CD4-positive, alpha-beta T cell treated with Interleukin-21 for 1 hour (primary cell): Measurements from ENCODE around the gene GDF9.

Experiments
- DNase-seq: peaks from one replicate; pipeline ENCODE4 v3.0.0-alpha.2; 2020

GDF9 gene

GRCh38 chr5:132834057-132834456 is 32.2 kb downstream of the GDF9 start:
- no peak for DNase-seq

DNA sequence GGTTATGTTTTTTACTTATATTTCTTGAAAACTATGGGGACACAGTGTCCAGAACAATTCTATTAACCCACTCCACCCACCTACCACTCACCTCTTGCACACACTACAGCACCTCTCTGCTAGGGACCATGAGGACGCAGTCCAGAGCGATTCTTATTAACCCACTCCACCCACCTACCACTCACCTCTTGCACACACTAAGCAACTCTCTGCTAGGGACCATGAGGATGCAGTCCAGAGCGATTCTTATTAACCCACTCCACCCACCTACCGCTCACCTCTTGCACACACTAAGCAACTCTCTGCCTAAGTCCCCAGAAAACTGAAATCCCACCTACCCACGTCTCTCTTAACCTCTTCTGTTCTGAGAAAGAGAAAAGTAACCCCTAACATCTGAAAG is 33.7 kb downstream of the GDF9 start:
- DNase-seq: no peak

DNA sequence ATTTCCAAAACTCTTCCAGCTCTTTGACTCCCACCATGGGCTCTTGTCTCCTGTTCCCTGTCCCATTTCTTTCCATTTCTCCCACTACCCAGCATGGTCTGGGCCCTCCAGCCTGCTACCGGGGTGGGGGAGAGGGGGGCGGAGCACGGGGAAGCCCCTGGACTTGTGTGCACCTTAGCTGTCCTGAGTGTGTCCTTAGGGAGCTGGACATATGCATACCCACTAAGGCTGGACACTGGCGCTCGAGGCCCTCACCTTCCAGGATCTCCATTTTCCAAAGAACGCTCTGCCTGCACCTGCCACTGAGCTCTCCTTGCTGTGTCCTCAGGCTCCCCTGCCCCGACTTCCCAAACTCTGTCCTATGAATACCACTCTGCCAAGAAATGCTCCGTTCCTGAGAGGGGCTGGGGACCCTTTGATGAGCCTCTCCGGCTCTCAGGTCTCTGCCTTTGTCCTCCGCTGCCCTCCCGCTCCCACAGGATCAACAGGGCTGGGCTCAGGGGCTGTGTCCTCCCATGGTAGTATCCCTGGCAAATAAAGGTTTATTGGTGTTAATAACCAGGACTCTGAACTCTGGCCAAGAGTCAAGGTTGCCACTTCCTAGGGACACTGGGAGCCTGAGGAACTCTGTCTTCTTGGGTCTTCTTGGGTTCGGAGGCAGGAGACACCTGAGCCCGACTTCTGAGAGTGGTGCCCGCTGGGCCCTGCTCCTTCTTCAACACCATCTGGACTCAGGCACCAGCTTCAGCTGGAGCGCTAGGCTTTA is 35.0 kb downstream of the GDF9 start:
- DNase-seq: no peak

- DNase-seq: peak; percentile 15
Observed at GRCh38 chr5:132830436-132831094, 35.7 kb downstream of the GDF9 start, which contains the start of gene SHROOM1. SHROOM1 (minus strand) TSS chr5:132830647; CDS start chr5:132826140, 4,507 bp downstream.

DNA sequence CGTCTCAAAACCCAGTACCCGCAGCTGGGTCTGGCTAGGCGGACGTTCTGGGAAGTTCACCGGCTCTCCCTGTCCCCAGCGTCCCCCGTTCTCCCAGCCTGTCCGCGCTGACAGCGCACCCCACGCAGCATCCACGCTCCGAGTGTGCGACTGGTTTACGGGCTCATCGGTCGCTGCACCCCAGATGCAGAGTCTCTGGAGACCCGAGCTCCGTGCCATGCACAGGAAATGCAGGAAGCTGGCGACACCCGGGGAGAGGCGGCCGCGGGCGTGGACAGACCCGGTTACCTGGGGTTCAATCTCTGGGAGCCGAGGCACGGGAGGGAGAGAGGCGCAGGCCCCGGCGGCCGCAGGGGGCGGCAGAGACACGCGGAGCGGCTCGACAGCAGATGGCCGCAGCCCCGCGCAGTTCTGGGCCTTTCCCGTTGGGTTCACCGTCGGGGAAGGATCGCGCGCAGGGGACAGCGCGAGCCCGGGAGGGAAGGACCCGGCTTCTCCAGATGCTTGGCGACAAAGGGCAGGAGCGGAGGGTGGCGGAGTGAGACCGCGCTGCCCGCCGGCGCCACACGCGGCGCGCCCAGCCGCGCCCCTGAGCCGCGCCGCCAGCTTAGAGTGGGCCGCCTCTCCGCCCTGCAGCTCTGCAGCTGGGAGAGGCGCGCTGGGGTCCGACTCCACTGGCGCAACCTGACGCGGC is 36.4 kb downstream of the GDF9 start:
- DNase-seq: peak; percentile 71

- no peak for DNase-seq
Observed at GRCh38 chr5:132828846-132829494, 37.3 kb downstream of the GDF9 start.

DNA sequence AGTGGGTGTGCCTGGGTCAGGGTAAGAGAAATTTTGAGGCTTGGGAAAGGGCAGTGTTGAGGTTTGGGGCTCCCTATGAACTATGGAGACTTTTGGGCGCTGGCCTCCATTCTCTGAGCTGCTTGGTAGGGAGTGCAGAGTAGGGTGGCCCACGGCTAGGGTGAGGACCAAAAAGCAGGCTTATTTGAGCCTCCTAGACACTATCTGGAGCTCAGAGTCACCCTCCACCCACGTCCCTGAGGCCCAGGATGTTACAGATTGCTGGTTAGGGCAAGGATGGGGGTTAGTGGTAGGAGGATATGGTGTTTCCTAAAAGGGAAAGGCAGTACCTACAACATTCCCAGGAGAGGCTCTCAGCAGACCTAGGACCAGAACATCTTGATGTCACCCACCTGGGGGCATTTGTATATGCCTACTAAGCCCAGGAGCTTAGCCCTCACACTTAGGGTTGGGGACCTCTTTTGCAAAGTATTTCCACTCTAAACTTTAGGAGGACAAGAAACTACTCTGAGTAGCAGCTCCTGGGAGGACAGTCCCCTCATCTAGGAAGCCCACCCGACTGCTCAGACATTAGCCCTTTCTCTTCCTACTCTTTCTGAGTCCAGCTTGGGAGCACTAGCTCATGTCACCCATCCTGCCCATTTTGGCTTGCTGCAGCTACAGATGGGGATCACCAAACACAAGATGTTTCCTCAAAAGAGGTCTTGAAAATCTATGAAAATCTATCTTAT is 38.2 kb downstream of the GDF9 start:
- no peak for DNase-seq

DNA sequence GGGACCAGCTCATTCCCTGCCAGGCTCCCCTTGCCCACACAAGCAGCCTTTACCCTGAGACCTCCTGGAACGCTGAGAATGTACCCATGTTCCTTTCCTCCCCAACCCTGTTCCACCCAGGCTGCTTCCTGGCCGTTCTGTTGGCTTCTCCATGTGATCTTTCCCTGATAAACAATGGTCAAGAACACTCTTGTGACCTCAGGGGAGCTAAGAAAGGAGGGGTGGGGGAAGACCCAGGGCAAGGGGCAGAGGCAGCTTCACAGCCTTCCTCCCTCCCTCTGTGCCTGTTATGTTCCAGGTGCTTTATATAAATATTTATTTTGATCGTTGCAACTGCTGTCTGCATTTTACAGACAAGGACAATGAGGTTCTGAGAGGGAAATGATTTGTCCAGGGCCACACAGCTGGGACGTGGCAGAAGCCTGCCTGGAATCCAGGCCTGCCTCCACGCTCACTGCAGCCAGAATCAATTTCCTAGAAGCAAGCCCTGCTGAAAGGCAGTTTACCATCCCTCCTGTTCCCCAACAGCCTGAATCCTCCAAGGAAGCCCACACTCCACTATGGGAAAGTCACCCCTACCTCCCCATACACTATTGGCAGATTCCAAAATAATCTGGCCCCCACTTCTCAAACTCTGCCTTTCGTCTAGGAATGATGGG is 39.7 kb downstream of the GDF9 start:
- no peak for DNase-seq

DNA sequence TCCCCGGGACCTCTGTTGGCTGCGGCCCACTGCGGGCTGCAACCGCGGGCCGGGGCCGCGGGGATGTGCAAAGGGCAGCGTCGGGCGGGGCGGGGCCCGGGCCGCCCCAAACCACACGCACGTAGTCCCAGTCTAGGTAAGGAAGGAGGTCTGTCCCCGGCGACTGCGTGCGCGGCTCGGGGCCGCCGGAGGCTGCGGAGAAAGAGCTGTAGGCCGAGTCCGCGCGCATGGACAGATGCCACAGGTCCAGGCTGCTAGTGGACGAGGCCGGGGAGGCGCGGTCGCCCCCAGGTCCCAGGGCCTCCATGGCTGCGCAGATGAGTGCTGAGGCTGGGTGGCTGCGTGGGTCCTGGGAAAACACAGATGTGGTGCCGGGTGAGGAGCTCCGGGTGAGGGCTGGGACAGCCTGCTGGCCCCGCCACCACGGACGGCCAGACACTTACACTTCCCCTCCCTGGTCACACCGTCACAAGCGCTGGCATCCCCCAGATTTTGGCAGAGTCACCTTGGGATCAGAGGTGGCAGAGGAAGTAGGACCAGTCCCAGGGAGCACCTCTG is 40.4 kb downstream of the GDF9 start:
- peak; percentile 11 for DNase-seq

- DNase-seq: no peak
Observed at GRCh38 chr5:132825033-132825833, 41.0 kb downstream of the GDF9 start.

- no peak for DNase-seq
Observed at GRCh38 chr5:132824426-132824825, 41.8 kb downstream of the GDF9 start.

DNA sequence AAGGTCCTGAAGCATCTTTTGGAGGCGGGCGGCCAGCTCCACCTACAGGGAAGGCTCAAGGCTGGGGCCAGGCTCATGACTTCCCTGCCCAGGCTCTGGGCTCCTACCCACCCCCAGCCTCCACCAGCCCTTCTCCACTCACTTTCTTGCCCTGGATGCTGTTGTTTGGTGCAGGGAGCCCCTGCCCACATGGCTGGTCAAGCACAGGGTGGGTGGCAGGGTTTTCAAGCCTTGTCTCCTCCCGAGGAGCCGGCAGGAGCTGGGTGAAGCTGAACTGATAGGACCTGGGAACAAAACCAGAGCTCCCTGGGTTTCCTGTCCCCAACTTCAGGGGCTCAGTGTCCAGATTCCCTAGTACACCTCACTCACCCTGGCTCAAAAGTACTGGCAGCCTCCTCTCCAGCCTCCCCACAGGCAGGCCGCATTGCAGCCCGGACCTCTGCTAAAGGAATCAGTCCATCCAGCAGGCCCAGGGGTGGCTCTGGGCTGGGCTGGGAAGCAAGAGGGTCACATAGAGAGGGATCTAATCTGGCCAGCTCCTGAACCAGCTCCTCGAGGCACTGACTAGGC is 42.7 kb downstream of the GDF9 start:
- DNase-seq: no peak

DNA sequence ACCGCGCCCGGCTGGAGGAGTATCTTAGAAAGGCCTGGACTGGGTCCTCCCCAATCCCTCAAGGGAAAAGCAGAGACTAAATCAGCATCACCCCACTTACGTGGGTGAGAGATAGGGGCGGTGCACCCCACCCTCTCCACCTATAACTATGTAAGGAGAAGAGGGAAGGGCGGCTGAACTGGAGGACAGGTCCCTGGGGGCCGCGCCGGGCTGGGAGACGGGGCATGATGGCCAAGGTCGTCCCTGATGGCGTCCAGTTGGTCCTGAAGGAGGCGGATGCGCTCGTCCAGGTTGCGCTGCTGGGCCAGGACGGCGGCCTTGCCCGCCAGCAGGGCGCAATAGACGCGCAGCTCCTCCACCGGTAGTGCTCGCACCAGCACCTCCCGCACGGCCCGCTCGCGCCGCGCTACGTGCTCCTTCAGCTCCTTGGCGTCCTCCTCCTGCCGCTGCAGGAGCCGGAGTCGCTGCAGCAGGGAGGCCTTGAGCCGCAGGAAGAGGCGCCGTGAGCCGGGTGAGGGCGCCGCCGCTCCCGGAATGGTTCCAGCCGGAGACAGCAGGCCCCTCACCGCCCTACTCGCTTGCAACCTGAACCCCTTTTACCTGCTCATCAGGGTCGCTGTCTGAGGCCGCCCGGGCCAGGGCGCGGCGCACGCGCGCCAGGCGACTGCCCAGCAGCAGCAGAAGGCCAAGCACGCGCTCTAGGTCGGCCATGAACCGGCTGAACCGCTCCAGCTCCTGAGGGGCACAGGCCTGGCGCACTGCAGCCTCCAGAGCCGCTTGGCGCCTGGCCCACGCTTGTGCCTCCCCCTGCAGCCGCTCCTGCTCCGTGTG is 43.4 kb downstream of the GDF9 start:
- no peak for DNase-seq

GRCh38 chr5:132821791-132822190 is 44.5 kb downstream of the GDF9 start:
- no peak for DNase-seq

DNA sequence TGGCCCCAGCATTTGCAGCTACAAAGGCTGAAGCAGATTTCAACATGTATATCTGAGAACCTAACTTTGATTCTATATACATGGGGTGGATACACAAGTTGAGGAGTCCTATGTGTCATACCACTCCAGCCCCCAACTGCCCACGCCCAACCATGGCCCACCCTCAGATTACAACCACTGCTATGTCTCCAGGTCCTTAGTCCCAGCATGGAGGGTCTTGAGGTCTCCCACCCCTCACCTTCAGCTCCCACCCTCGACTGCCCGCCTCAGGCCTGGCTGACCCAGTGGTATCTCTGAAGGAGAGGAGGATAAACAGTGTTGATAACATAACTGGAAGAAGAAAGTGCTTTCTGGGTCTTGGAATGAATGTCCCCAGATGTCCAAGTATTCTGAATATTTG is 44.9 kb downstream of the GDF9 start:
- DNase-seq: no peak

DNA sequence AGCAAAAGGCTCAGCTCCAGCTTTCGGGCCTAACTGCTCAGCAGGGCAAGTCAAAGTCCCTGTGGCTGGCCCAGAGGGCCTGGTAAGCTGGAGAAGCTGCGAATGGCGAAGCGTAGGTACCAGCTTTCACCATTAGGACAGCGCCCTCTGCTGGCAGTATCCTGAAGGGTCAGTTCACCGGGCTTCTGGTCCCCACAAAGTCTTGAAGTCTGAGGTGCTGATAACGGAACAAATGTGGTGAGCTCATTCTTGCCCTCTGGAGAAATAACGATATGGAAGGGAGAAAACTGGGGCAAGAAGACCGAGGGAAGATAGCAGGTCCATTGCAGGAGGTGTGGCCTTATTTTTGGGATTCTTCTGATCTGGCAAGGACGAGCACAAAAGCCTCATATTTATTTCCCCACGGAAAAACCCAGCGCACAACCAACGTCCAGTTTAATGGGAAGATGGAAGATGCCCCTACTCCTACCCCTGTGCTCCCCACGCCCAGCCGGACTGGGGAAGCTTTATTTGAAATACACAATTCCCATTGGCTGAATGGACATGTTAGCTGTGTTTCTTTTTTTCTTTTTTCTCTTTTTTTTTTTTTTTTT is 46.0 kb downstream of the GDF9 start:
- DNase-seq: peak; percentile 88

DNA sequence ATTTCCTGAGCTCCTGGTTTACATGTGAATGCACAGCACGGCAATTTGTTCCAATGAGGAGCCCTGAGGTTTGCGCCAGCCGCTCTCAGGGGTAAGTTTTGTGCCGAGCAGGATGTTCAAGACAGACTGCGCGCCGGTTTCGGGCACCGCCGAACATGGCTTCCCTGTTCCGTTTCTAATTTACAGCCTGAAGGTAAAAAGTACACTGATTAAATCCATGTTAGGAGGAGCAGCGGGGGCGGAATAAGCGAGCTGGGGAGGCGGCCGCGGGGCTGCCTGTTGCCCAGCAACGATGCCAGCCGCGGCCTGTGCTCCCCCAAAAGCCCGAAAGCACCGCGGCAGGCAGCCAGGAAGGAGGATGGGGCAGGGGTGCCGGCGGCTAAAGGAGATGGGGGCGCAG is 46.8 kb downstream of the GDF9 start:
- no peak for DNase-seq

GRCh38 chr5:132817011-132817410 is 49.3 kb downstream of the GDF9 start:
- DNase-seq: no peak

DNA sequence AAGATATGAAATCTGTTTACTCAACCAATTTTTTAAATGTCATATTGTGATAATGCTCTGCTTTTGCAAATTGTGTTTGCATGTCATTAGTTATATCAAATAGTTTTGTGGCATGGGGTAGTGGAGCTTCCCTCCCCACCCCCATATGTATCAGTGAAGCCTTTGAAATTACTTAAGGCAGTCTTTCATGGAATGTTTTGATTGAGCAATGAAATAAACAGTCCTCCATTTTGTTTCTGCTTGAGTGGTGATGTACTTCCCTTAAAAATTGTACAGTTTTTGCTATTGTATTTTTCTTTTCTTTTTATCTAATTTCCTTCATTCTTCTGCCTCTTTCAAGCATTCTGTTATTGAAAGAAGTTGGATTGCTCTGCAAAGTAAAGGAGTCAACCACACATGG is 49.7 kb downstream of the GDF9 start:
- DNase-seq: no peak
